Nephron (organoid): Measurements from ENCODE around the gene XPR1.

ENCODE experiments used
- H3K27ac Mint-ChIP-seq, 3 experiments: 2 replicates each; pipeline ENCODE4 v1.8.0; 2020; ENCODE audit warnings: mixed read lengths in 3 of 3, mild to moderate bottlenecking in 2 of 3, moderate library complexity in 1 of 3
- H3K27me3 Mint-ChIP-seq: 2 replicates; pipeline ENCODE4 v1.8.0; 2021; ENCODE audit warnings: low read depth, mild to moderate bottlenecking, moderate library complexity, mixed read lengths
- H3K36me3 Mint-ChIP-seq: 2 replicates; pipeline ENCODE4 v1.8.0; 2020; ENCODE audit warnings: low read depth, mixed read lengths
- H3K4me1 Mint-ChIP-seq: 2 replicates; pipeline ENCODE4 v1.8.0; 2020; ENCODE audit warnings: mixed read lengths
- H3K4me3 Mint-ChIP-seq, 3 experiments: 2 replicates each; pipeline ENCODE4 v1.8.0; 2020; ENCODE audit warnings: mild to moderate bottlenecking in 3 of 3, mixed read lengths in 3 of 3, moderate library complexity in 2 of 3
- H3K9me3 Mint-ChIP-seq: 2 replicates; pipeline ENCODE4 v1.8.0; 2020; ENCODE audit warnings: mixed read lengths
- CTCF ChIP-seq, 3 experiments: fragments of 200-600 bp; sonication (generic); IDR thresholded peaks; one replicate each; pipeline ENCODE4 v1.5.0; 2021; ENCODE audit warnings: antibody characterized with exemption in 3 of 3; ENCODE audit not compliant: unreplicated experiment in 3 of 3

XPR1 gene

GRCh38 chr1:180593382-180593781, 38.4 kb upstream of the XPR1 start:
- no peak for TF ChIP-seq CTCF (IDR thresholded peaks at IDR 0.05; ENCODE audit: unreplicated experiment in 3 of 3)
- H3K27me3 Mint-ChIP-seq, result no peaks in the 10 kb centered on the region

GRCh38 chr1:180594723-180595122, 37.1 kb upstream of the XPR1 start:
- Mint-ChIP-seq H3K9me3 (no peaks in the 10 kb centered on the region), H3K36me3 (no peaks in the 10 kb centered on the region), H3K4me1 (peaks cover 15% of the 10 kb centered on the region), H3K27ac (no peak overlapping the region), H3K27me3 (no peaks in the 10 kb centered on the region), H3K4me3 (no peak overlapping the region)
- TF ChIP-seq CTCF (IDR thresholded peaks at IDR 0.05; ENCODE audit: unreplicated experiment in 3 of 3), result no peak

More at GRCh38 chr1:180593382-180593781, 38.4 kb upstream of the XPR1 start:
- H3K4me1 Mint-ChIP-seq, result peaks cover 6% of the 10 kb centered on the region
- no peak overlapping the region for H3K27ac Mint-ChIP-seq
- no peaks in the 10 kb centered on the region for H3K36me3 Mint-ChIP-seq
- H3K4me3 Mint-ChIP-seq, result no peak overlapping the region
- H3K9me3 Mint-ChIP-seq, result no peaks in the 10 kb centered on the region

GRCh38 chr1:180595966-180596365, 35.9 kb upstream of the XPR1 start:
- H3K27me3 Mint-ChIP-seq, result no peaks in the 10 kb centered on the region

GRCh38 chr1:180597520-180597919, 34.3 kb upstream of the XPR1 start:
- no peaks in the 10 kb centered on the region for H3K27me3 Mint-ChIP-seq
- no peaks in the 10 kb centered on the region for H3K9me3 Mint-ChIP-seq
- no peaks in the 10 kb centered on the region for H3K36me3 Mint-ChIP-seq
- no peak overlapping the region for H3K4me3 Mint-ChIP-seq
- TF ChIP-seq CTCF (IDR thresholded peaks at IDR 0.05; ENCODE audit: unreplicated experiment in 3 of 3), result no peak
- no peak overlapping the region for H3K27ac Mint-ChIP-seq
- peaks cover 15% of the 10 kb centered on the region for H3K4me1 Mint-ChIP-seq

More at GRCh38 chr1:180595966-180596365, 35.9 kb upstream of the XPR1 start:
- H3K9me3 Mint-ChIP-seq, result no peaks in the 10 kb centered on the region
- H3K27ac Mint-ChIP-seq, result no peak overlapping the region
- H3K4me3 Mint-ChIP-seq, result no peak overlapping the region
- no peaks in the 10 kb centered on the region for H3K36me3 Mint-ChIP-seq
- H3K4me1 Mint-ChIP-seq, result peaks cover 15% of the 10 kb centered on the region
- no peak for TF ChIP-seq CTCF (IDR thresholded peaks at IDR 0.05; ENCODE audit: unreplicated experiment in 3 of 3)

- no peak for TF ChIP-seq CTCF (IDR thresholded peaks at IDR 0.05; ENCODE audit: unreplicated experiment in 3 of 3)
- no peaks in the 10 kb centered on the region for H3K36me3 Mint-ChIP-seq
- H3K4me1 Mint-ChIP-seq, result peaks cover 15% of the 10 kb centered on the region
- H3K27ac Mint-ChIP-seq, result peak overlapping the region; percentile 83 to 90 (median 90)
- H3K27me3 Mint-ChIP-seq, result peaks cover 6% of the 10 kb centered on the region
- H3K4me3 Mint-ChIP-seq, result no peak overlapping the region
- no peaks in the 10 kb centered on the region for H3K9me3 Mint-ChIP-seq
Measured at GRCh38 chr1:180598333-180598974, 33.4 kb upstream of the XPR1 start.

- Mint-ChIP-seq H3K4me3 (no peak overlapping the region), H3K27ac (peak overlapping the region in 1 of 3 experiments; percentile 7), H3K36me3 (no peaks in the 10 kb centered on the region)
Measured at GRCh38 chr1:180600343-180600742, 31.5 kb upstream of the XPR1 start.

More at GRCh38 chr1:180600343-180600742, 31.5 kb upstream of the XPR1 start:
- Mint-ChIP-seq H3K27me3 (peaks cover 6% of the 10 kb centered on the region), H3K9me3 (no peaks in the 10 kb centered on the region), H3K4me1 (peaks cover 15% of the 10 kb centered on the region)
- no peak for TF ChIP-seq CTCF (IDR thresholded peaks at IDR 0.05; ENCODE audit: unreplicated experiment in 3 of 3)
